Smooth muscle cell (in vitro differentiated cells): ENCODE measurements around the gene ZSWIM2. TPM values are rescaled to one million over a fixed set of nuclear protein-coding genes. Genes with fewer than 3 reads are reported as not detected.

Experiments used
- DNase-seq: peaks from one replicate; lab custom pipeline; 2025; ENCODE audit not compliant: unreplicated experiment; lab: John Stamatoyannopoulos, UW
- H2AFZ ChIP-seq: fragments of 200-600 bp; sonication (generic); 2 replicates; pipeline ENCODE4 v1.6.0; 2016; ENCODE audit warnings: antibody characterized with exemption, low read depth, mild to moderate bottlenecking
- H3F3A ChIP-seq: fragments of 200-600 bp; sonication (generic); 2 replicates; pipeline ENCODE4 v1.6.0; 2017; ENCODE audit warnings: antibody characterized with exemption, low read depth
- H3K27ac ChIP-seq: fragments of 200-600 bp; sonication (generic); 2 replicates; pipeline ENCODE4 v1.5.1; 2016; ENCODE audit warnings: low read depth, mild to moderate bottlenecking
- H3K27me3 ChIP-seq: fragments of 200-600 bp; sonication (generic); 2 replicates; pipeline ENCODE4 v1.6.1; 2016; ENCODE audit warnings: low read depth, mild to moderate bottlenecking
- H3K36me3 ChIP-seq: fragments of 200-600 bp; sonication (generic); 2 replicates; pipeline ENCODE4 v1.5.1; 2016; ENCODE audit warnings: low read depth
- H3K4me1 ChIP-seq: fragments of 200-600 bp; sonication (generic); 2 replicates; pipeline ENCODE4 v1.5.1; 2016; ENCODE audit warnings: low read depth
- H3K4me2 ChIP-seq: fragments of 200-600 bp; sonication (generic); 2 replicates; pipeline ENCODE4 v1.6.0; 2016; ENCODE audit warnings: mild to moderate bottlenecking
- H3K4me3 ChIP-seq: fragments of 200-600 bp; sonication (generic); 2 replicates; pipeline ENCODE4 v1.5.1; 2016; ENCODE audit warnings: mild to moderate bottlenecking
- H3K79me2 ChIP-seq: fragments of 200-600 bp; sonication (generic); 2 replicates; pipeline ENCODE4 v1.6.0; 2016; ENCODE audit warnings: low read depth, mild to moderate bottlenecking
- H3K9ac ChIP-seq: fragments of 200-600 bp; sonication (generic); 2 replicates; pipeline ENCODE4 v1.6.0; 2016; ENCODE audit warnings: low read depth
- H3K9me3 ChIP-seq: fragments of 200-600 bp; sonication (generic); replicated peaks from 2 replicates; pipeline ENCODE4 v1.5.1; 2016; ENCODE audit warnings: low read depth
- H4K20me1 ChIP-seq: fragments of 200-600 bp; sonication (generic); 2 replicates; pipeline ENCODE4 v1.6.0; 2016; ENCODE audit warnings: low read depth
- CTCF ChIP-seq: fragments of 200-600 bp; sonication (generic); IDR thresholded peaks from 2 replicates; pipeline ENCODE4 v1.5.1; 2017; ENCODE audit warnings: borderline replicate concordance, mild to moderate bottlenecking, antibody characterized with exemption; ENCODE audit not compliant: insufficient read depth, poor library complexity, severe bottlenecking
- whole genome bisulfite sequencing: methylation state at CpG from one replicate; pipeline ENCODE4 v1.1.7; 2016; ENCODE audit warnings: low lambda C conversion rate; 5-methylcytosine and 5-hydroxymethylcytosine counted together
- polyA plus RNA-seq: library from polyadenylated mRNA; unstranded; fragments of >200 nt; fragmentation: Nextera tagmentation; extraction: Ambion mirVana; gene quantifications from 2 replicates; pipeline ENCODE4 v1.2.1, GENCODE V29; 2016
- total RNA-seq: library from RNA; depleted of rRNA; stranded (reverse); fragments of >200 nt; gene quantifications from 2 replicates; pipeline ENCODE4 v1.2.3, GENCODE V29; 2014

The ZSWIM2 gene
- total and polyA plus RNA-seq, 2 experiments from 2014 or later, result not detected

DNA sequence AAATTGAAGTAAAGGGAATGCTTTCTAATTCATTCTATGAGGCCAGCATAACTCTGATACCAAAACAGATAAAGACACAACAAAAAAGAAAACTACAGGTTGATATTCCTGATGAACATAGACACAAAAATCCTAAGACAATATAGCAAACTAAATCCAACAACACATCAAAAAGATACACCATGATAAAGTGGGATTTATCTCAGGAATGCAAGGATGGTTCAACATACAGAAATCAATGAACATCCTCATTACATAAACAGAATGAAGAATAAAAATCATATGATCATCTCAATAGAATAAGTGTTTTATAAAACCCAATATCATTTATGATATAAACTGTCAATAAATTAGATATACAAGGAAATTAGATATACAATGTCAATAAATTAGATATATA lies 65.7 kb downstream of the ZSWIM2 start:
- no peak overlapping the region for H2AFZ ChIP-seq
- TF ChIP-seq CTCF, result no peak
- H3K4me3 ChIP-seq, result no peak overlapping the region
- H3K9me3 ChIP-seq, result peaks cover 6% of the 10 kb centered on the region
- H3F3A ChIP-seq, result no peaks in the 10 kb centered on the region
- DNase-seq, result no peak
- no peaks in the 10 kb centered on the region for H3K36me3 ChIP-seq
- no peaks in the 10 kb centered on the region for H3K27me3 ChIP-seq
- H3K9ac ChIP-seq, result no peak overlapping the region
- H3K27ac ChIP-seq, result no peak overlapping the region
- no peak overlapping the region for H3K4me2 ChIP-seq
- H4K20me1 ChIP-seq, result no peaks in the 10 kb centered on the region
- no peaks in the 10 kb centered on the region for H3K4me1 ChIP-seq
- no peaks in the 10 kb centered on the region for H3K79me2 ChIP-seq

- H3F3A ChIP-seq, result no peaks in the 10 kb centered on the region
- H3K9me3 ChIP-seq, result peaks cover 6% of the 10 kb centered on the region
- H3K4me1 ChIP-seq, result no peaks in the 10 kb centered on the region
- no peaks in the 10 kb centered on the region for H4K20me1 ChIP-seq
- no peak overlapping the region for H2AFZ ChIP-seq
- no peaks in the 10 kb centered on the region for H3K36me3 ChIP-seq
- WGBS, result 51% methylated on average over 4 of the region's 4 CpGs
- no peak for DNase-seq
- H3K27ac ChIP-seq, result no peak overlapping the region
- H3K4me3 ChIP-seq, result no peak overlapping the region
- TF ChIP-seq CTCF, result peak; percentile 17
- no peaks in the 10 kb centered on the region for H3K27me3 ChIP-seq
- H3K4me2 ChIP-seq, result no peak overlapping the region
- H3K9ac ChIP-seq, result no peak overlapping the region
- no peaks in the 10 kb centered on the region for H3K79me2 ChIP-seq
Observed at GRCh38 chr2:186780701-186781316, 68.2 kb downstream of the ZSWIM2 start.

Other genes starting within 250 kb of the ZSWIM2 start
- gene FAM171B, start 155.1 kb downstream of the ZSWIM2 start, total RNA-seq, result 13.9 TPM in 2 replicates
- 1.3 and 2.9 TPM in 2 replicates for gene FAM171B, start 155.1 kb downstream of the ZSWIM2 start, polyA plus RNA-seq